Loucy (cell line): Measurements from ENCODE around the gene INTS14.

Experiments used
- CTCF ChIP-seq: fragments of 200-600 bp; sonication (generic); conservative IDR thresholded peaks from 2 replicates; pipeline ENCODE4 v1.5.1; 2014; ENCODE audit warnings: mild to moderate bottlenecking, antibody characterized with exemption, low read length
- EZH2phosphoT487 ChIP-seq: fragments of 200-600 bp; IDR thresholded peaks from 2 replicates; pipeline ENCODE4 v1.6.1; 2018; ENCODE audit warnings: antibody characterized with exemption, mild to moderate bottlenecking, moderate library complexity, borderline replicate concordance

GRCh38 chr15:65569728-65570127 lies 41.2 kb downstream of the INTS14 start:
- TF ChIP-seq CTCF (no peak), EZH2phosphoT487 (no peak)
